ENCODE data around the gene ADAMTS12. TPM values are rescaled to one million over a fixed set of nuclear protein-coding genes. Genes with fewer than 3 reads are reported as not detected.

Gene ADAMTS12
- total RNA-seq, 2 experiments from 2014 or later, result not detected

GRCh38 chr5:33611877-33612276 is 279.9 kb downstream of the ADAMTS12 start:
- ChIA-PET CTCF (interaction anchor here (1.5 kb wide), 1 partner anchor 23 kb away, joined by 4 read pairs; no protein-coding TSS in a partner anchor), POLR2A (no interaction called here)
- Mint-ChIP-seq H3K9me3 (no peaks in the 10 kb centered on the region), H3K4me3 (no peak overlapping the region), H3K4me1 (ENCODE audit: low read depth) (no peaks in the 10 kb centered on the region), H3K27ac (no peak overlapping the region), H3K36me3 (ENCODE audit: low read depth) (no peaks in the 10 kb centered on the region), H3K27me3 (peaks cover 2% of the 10 kb centered on the region)
- TF ChIP-seq CTCF (IDR thresholded peaks at IDR 0.05), result no peak
- DNase-seq, result no peak
- intact Hi-C loops (cut with micrococcal nuclease), result no loop called here
- no peak for ATAC-seq

- no peak overlapping the region for H3K27ac Mint-ChIP-seq
- ChIA-PET CTCF (interaction anchor here (0.6 kb wide), 1 partner anchor 326 kb away, joined by 3 read pairs; no protein-coding TSS in a partner anchor), POLR2A (no interaction called here)
- peaks cover 3% of the 10 kb centered on the region for H3K27me3 Mint-ChIP-seq
- intact Hi-C loops (cut with micrococcal nuclease), result no loop called here
- no peak for TF ChIP-seq CTCF (IDR thresholded peaks at IDR 0.05)
- no peaks in the 10 kb centered on the region for H3K9me3 Mint-ChIP-seq
- no peaks in the 10 kb centered on the region for H3K4me1 Mint-ChIP-seq (ENCODE audit: low read depth)
- H3K36me3 Mint-ChIP-seq (ENCODE audit: low read depth), result no peaks in the 10 kb centered on the region
- no peak overlapping the region for H3K4me3 Mint-ChIP-seq
- DNase-seq, result no peak
- ATAC-seq, result no peak
Measured at GRCh38 chr5:33608344-33609041, 283.3 kb downstream of the ADAMTS12 start.

GRCh38 chr5:33604503-33604902 is 287.3 kb downstream of the ADAMTS12 start:
- Mint-ChIP-seq H3K4me3 (no peak overlapping the region), H3K9me3 (no peaks in the 10 kb centered on the region), H3K27me3 (peaks cover 5% of the 10 kb centered on the region), H3K4me1 (ENCODE audit: low read depth) (no peaks in the 10 kb centered on the region), H3K36me3 (ENCODE audit: low read depth) (no peaks in the 10 kb centered on the region), H3K27ac (no peak overlapping the region)
- DNase-seq, result no peak
- ChIA-PET POLR2A (no interaction called here), CTCF (interaction anchor here (1.0 kb wide), 1 partner anchor 15 kb away, joined by 4 read pairs; no protein-coding TSS in a partner anchor)
- no peak for TF ChIP-seq CTCF (IDR thresholded peaks at IDR 0.05)
- no peak for ATAC-seq
- intact Hi-C loops (cut with micrococcal nuclease), result no loop called here

- Mint-ChIP-seq H3K27ac (no peak overlapping the region), H3K27me3 (peaks cover 3% of the 10 kb centered on the region), H3K36me3 (ENCODE audit: low read depth) (no peaks in the 10 kb centered on the region), H3K9me3 (no peaks in the 10 kb centered on the region), H3K4me1 (ENCODE audit: low read depth) (no peaks in the 10 kb centered on the region), H3K4me3 (no peak overlapping the region)
- TF ChIP-seq CTCF (IDR thresholded peaks at IDR 0.05), result no peak
- ChIA-PET POLR2A (no interaction called here), CTCF (interaction anchor here (1.0 kb wide), 1 partner anchor 13 kb away, joined by 4 read pairs; no protein-coding TSS in a partner anchor)
- DNase-seq (no peak), ATAC-seq (no peak)
- intact Hi-C loops (cut with micrococcal nuclease), result no loop called here
Measured at GRCh38 chr5:33601881-33602280, 289.9 kb downstream of the ADAMTS12 start.

- H3K27me3 Mint-ChIP-seq, result peaks cover 4% of the 10 kb centered on the region
- no peak for DNase-seq
- H3K4me1 Mint-ChIP-seq (ENCODE audit: low read depth), result no peaks in the 10 kb centered on the region
- no peak for TF ChIP-seq CTCF (IDR thresholded peaks at IDR 0.05)
- POLR2A ChIA-PET, result no interaction called here
- no peak overlapping the region for H3K4me3 Mint-ChIP-seq
- H3K27ac Mint-ChIP-seq, result no peak overlapping the region
- intact Hi-C loops (cut with micrococcal nuclease), result no loop called here
- H3K36me3 Mint-ChIP-seq (ENCODE audit: low read depth), result no peaks in the 10 kb centered on the region
- H3K9me3 Mint-ChIP-seq, result no peaks in the 10 kb centered on the region
- CTCF ChIA-PET, result no interaction called here
- no peak for ATAC-seq
Measured at GRCh38 chr5:33595303-33595702, 296.5 kb downstream of the ADAMTS12 start.

Measured in activated CD8-positive, alpha-beta T cell treated with anti-CD3 and anti-CD28 coated beads for 36 hours (primary cell).